Mammary epithelial cell (primary cell): Measurements from ENCODE around the gene AARS2.

ENCODE experiments used
- CTCF ChIP-seq, 2 donors: IDR thresholded peaks in 1 of 2; conservative IDR thresholded peaks in 1 of 2; 2 replicates each; pipeline ENCODE4 v1.5.1; 2011 to 2012; ENCODE audit warnings: inconsistent platforms in 2 of 2, low read length in 2 of 2, mild to moderate bottlenecking in 2 of 2, control low read depth in 1 of 2, low read depth in 1 of 2; ENCODE audit not compliant: insufficient read depth in 1 of 2; ENCODE audit errors: extremely low read depth in 1 of 2
- EZH2 ChIP-seq: IDR thresholded peaks from 2 replicates; pipeline ENCODE4 v1.6.1; 2012; ENCODE audit warnings: low read length, inconsistent platforms, borderline replicate concordance

DNA sequence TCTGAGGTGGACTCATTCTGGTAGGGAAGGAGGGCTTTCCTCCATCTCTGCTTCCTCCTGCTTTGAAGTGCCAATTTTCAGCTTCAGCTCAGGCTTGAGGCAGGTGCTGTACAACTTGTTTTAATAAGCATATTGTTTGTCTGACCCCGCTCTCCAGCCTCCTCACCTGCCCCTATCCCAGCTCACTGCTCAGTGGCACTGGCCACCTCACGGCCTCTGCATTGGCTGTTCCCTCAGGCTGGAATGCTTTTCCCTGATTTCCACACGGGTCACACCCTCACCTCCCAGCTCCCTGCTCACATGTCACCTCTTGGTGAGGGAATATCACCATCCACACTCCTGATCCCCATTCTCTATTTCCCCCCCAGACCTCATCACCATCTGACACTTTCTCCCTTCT, 14.3 kb downstream of the AARS2 start:
- TF ChIP-seq CTCF (conservative IDR thresholded peaks at IDR 0.05 in 1 of 2, IDR thresholded peaks at IDR 0.05 in 1 of 2; ENCODE audit: extremely low read depth in 1 of 2, insufficient read depth in 1 of 2, low read depth in 1 of 2, low read length in 2 of 2) = no peak
- TF ChIP-seq EZH2 = no peak
